Measurements from ENCODE around the gene TECR. TPM values are rescaled to one million over a fixed set of nuclear protein-coding genes. Genes with fewer than 3 reads are reported as not detected.
"Not testable (repeated sequence)": the region's sequence is repeated elsewhere in the genome, so short reads cannot be mapped to it uniquely, and the experiment has no call there.

Gene TECR
- total RNA-seq, 1 experiment from 2014 or later: 232 TPM

DNA sequence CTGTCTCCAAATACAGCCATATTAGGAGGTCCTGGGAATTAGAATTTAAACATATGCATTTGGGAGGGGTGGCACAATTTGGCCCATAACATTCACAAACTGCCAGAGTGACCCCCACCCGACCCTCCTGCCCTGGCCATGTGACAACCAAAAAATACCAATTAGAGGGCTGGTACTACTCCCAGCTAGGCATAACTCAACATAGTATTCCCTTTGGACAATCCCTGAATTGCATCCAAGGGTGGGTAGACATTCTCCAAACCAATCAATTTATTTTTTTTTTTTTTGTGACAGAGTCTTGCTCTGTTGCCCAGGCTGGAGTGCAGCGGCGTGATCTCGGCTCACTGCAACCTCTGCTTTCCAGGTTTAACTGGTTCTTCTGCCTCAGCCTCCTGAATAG is 83.3 kb downstream of the TECR start (continued):
- TF ChIP-seq, protein P1, sequence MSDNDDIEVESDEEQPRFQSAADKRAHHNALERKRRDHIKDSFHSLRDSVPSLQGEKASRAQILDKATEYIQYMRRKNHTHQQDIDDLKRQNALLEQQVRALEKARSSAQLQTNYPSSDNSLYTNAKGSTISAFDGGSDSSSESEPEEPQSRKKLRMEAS (IDR thresholded peaks at IDR 0.05): no peak
- TF ChIP-seq, protein P2, sequence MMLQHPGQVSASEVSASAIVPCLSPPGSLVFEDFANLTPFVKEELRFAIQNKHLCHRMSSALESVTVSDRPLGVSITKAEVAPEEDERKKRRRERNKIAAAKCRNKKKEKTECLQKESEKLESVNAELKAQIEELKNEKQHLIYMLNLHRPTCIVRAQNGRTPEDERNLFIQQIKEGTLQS (IDR thresholded peaks at IDR 0.05): no peak
- TF ChIP-seq ZNF274 (IDR thresholded peaks at IDR 0.05; ENCODE audit: low read depth, low read length): no peak
- no peak for TF ChIP-seq SRF (IDR thresholded peaks at IDR 0.05; ENCODE audit: low read depth)
- TF ChIP-seq TCF7L2 (IDR thresholded peaks at IDR 0.05; ENCODE audit: borderline replicate concordance, extremely low read depth, insufficient read depth, insufficient read length): no peak
- no peak for TF ChIP-seq YY1 (IDR thresholded peaks at IDR 0.05; ENCODE audit: extremely low read depth, insufficient replicate concordance, low read depth, low read length)
- no peak for TF ChIP-seq ZFX (IDR thresholded peaks at IDR 0.05)

DNA sequence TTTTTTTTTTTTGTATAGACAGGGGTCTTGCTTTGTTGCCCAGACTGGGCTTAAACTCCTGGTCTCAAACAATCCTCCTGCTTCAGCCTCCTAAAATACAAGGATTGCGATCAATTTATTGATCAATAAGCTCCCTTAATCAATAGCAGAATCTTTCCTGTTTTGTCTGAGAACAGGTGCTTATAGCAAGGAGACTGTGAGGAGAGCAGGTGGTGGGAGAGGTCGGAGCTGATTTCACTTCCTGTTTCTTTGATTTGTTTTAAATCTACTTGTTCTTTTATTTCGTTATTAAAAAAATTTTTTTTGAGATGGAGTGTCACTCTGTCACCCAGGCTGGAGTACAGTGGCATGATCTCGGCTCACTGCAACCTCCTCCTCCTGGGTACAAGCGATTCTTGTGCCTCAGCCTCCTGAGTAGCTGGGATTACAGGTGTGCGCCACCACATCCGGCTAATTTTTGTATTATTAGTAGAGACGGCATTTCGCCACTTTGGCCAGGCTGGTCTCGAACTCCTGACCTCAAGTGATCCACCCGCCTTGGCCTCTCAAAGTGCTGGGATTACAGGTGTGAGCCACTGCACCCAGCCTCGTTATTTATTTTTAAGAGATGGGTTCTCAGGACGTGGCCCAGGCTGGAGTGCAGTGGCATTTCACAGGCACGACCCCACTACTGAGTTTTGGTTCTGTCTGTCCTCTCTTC is 84.2 kb downstream of the TECR start:
- CTCF ChIA-PET; H3K27me3 ChIP-seq (ENCODE audit: insufficient read depth, low read length); intact Hi-C loops (cut with micrococcal nuclease); H4K20me1 ChIP-seq (ENCODE audit: insufficient read depth); ATAC-seq; H3K4me2 ChIP-seq (ENCODE audit: low read length); H3K9me3 ChIP-seq (ENCODE audit: control insufficient read depth in 1 of 2, insufficient read depth in 1 of 2, low read depth in 1 of 2, low read length in 2 of 2); H3K27ac ChIP-seq (ENCODE audit: low read depth, low read length); RAD21 ChIA-PET (ENCODE audit: low non-redundant PET in 1 of 2, low total read pairs in 2 of 2, uncharacterized antibody in 2 of 2, unreplicated experiment in 2 of 2); POLR2A ChIA-PET; DNase-seq (ENCODE audit: low read depth, low spot score); H3K79me2 ChIP-seq (ENCODE audit: insufficient read depth, low read length); H2AFZ ChIP-seq (ENCODE audit: low read depth, low read length, poor library complexity, severe bottlenecking); BruUV-seq (replicated peaks); H3K4me1 ChIP-seq (ENCODE audit: control insufficient read depth in 1 of 2, insufficient read depth in 2 of 2, low read length in 2 of 2); H3K4me3 ChIP-seq (replicated peaks in 1 of 2; ENCODE audit: low read depth in 1 of 2, low read length in 2 of 2); H3K9me2 ChIP-seq (ENCODE audit: insufficient read depth); H3K36me3 ChIP-seq (ENCODE audit: control insufficient read depth in 1 of 2, insufficient read depth in 2 of 2, low read length in 2 of 2); H3K9ac ChIP-seq (ENCODE audit: low read length): not testable (repeated sequence)

DNA sequence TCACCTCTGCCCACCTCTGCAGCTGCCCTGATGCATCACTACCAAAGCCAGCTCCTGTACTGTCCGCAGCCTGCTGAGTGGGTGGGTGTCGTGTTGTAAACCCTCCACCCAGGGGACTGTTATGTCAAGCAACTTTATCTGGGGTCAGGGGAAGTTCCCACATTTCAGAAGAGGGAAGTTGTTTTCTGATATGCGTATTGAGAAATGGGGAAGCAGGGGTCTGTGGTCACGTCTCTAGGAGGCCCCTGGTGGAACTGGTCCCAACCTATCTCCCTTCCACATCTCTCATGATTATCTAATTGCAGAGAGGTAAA is 84.7 kb downstream of the TECR start:
- H3K9ac ChIP-seq (ENCODE audit: low read length): no peak overlapping the region
- no peaks in the 10 kb centered on the region for H3K79me2 ChIP-seq (ENCODE audit: insufficient read depth, low read length)
- intact Hi-C loops (cut with micrococcal nuclease): no loop called here
- H3K4me1 ChIP-seq (ENCODE audit: control insufficient read depth in 1 of 2, insufficient read depth in 2 of 2, low read length in 2 of 2): no peaks in the 10 kb centered on the region
- H4K20me1 ChIP-seq (ENCODE audit: insufficient read depth): no peaks in the 10 kb centered on the region
- DNase-seq (ENCODE audit: low read depth, low spot score) (no peak), ATAC-seq (no peak)
- ChIA-PET POLR2A (no interaction called here), RAD21 (ENCODE audit: low non-redundant PET in 1 of 2, low total read pairs in 2 of 2, uncharacterized antibody in 2 of 2, unreplicated experiment in 2 of 2) (no interaction called here), CTCF (no interaction called here)
- TF ChIP-seq ZNF274 (IDR thresholded peaks at IDR 0.05; ENCODE audit: low read depth, low read length): no peak
- TF ChIP-seq, protein P1 (IDR thresholded peaks at IDR 0.05): no peak
- H3K4me2 ChIP-seq (ENCODE audit: low read length): no peak overlapping the region
- H3K9me3 ChIP-seq (ENCODE audit: control insufficient read depth in 1 of 2, insufficient read depth in 1 of 2, low read depth in 1 of 2, low read length in 2 of 2): peaks cover 0 to under 1% of the 10 kb centered on the region in 2 experiments; a peak in 2 of 4 replicates
- no peaks in the 10 kb centered on the region for H3K36me3 ChIP-seq (ENCODE audit: control insufficient read depth in 1 of 2, insufficient read depth in 2 of 2, low read length in 2 of 2)
- no TSS peak for BruUV-seq (replicated peaks)
- H3K4me3 ChIP-seq (replicated peaks in 1 of 2; ENCODE audit: low read depth in 1 of 2, low read length in 2 of 2): no peak overlapping the region
- no peaks in the 10 kb centered on the region for H3K9me2 ChIP-seq (ENCODE audit: insufficient read depth)
- H3K27ac ChIP-seq (ENCODE audit: low read depth, low read length): no peak overlapping the region
- H3K27me3 ChIP-seq (ENCODE audit: insufficient read depth, low read length): no peaks in the 10 kb centered on the region
- H2AFZ ChIP-seq (ENCODE audit: low read depth, low read length, poor library complexity, severe bottlenecking): no peak overlapping the region

MicroRNAs within 50 kb of the gene (microRNA counts, 767-probe panel; counts per million panel counts)
- microRNA hsa-miR-639: not detected

Small RNA genes lying within 50 kb of the gene (microRNA-seq; reads per million reads assigned to microRNA genes)
- gene MIR639 (ENCODE audit: borderline number of aligned reads): not detected

Other genes with a start within 250 kb of the TECR start
- gene ADGRE5, start 148.2 kb upstream of the TECR start, total RNA-seq (2021; ENCODE audit: unreplicated experiment): 98.1 TPM
- 152 TPM for gene DDX39A, start 110.3 kb upstream of the TECR start, total RNA-seq (2021; ENCODE audit: unreplicated experiment)
- 248 TPM for gene PKN1, start 96.3 kb upstream of the TECR start, total RNA-seq (2021; ENCODE audit: unreplicated experiment)
- 1.1 TPM for gene PTGER1, start 54.2 kb upstream of the TECR start, total RNA-seq (2021; ENCODE audit: unreplicated experiment)
- 103 TPM for gene GIPC1, start 33.5 kb upstream of the TECR start, total RNA-seq (2021; ENCODE audit: unreplicated experiment)
- 175 TPM for gene DNAJB1, start 11.2 kb upstream of the TECR start, total RNA-seq (2021; ENCODE audit: unreplicated experiment)
- gene NDUFB7, start 42.5 kb downstream of the TECR start, total RNA-seq (2021; ENCODE audit: unreplicated experiment): 167 TPM
- not detected for gene CLEC17A, start 53.5 kb downstream of the TECR start, total RNA-seq (2021; ENCODE audit: unreplicated experiment)
- not detected for gene ADGRE3, start 145.2 kb downstream of the TECR start, total RNA-seq (2021; ENCODE audit: unreplicated experiment)
- gene ZNF333, start 160.5 kb downstream of the TECR start, total RNA-seq (2021; ENCODE audit: unreplicated experiment): 9.2 TPM
- 8.4 TPM for gene ADGRE2, start 249.0 kb downstream of the TECR start, total RNA-seq (2021; ENCODE audit: unreplicated experiment)